22Rv1 (cell line): ENCODE data around the gene PTPN20.

Source experiments
- H3K27ac ChIP-seq: fragments of 450-650 bp; 2 replicates; pipeline ENCODE4 v1.5.1; 2017
- CTCF ChIP-seq: fragments of 450-650 bp; IDR thresholded peaks from 2 replicates; pipeline ENCODE4 v1.5.1; 2017; ENCODE audit warnings: mild to moderate bottlenecking
- ZFX ChIP-seq: fragments of 450-650 bp; IDR thresholded peaks from 2 replicates; pipeline ENCODE4 v1.6.1; 2017; ENCODE audit warnings: antibody characterized with exemption, borderline replicate concordance

The PTPN20 gene

GRCh38 chr10:47027108-47027783 is 116.0 kb downstream of the PTPN20 start:
- TF ChIP-seq CTCF (no peak), ZFX (no peak)
- H3K27ac ChIP-seq, result no peak overlapping the region

GRCh38 chr10:47027784-47028260 is 116.6 kb downstream of the PTPN20 start:
- no peak overlapping the region for H3K27ac ChIP-seq
- TF ChIP-seq CTCF, result no peak

- H3K27ac ChIP-seq, result no peak overlapping the region
- TF ChIP-seq CTCF (no peak), ZFX (no peak)
These were observed 117.2 kb downstream of the PTPN20 start for GRCh38 chr10:47028466-47028865.

GRCh38 chr10:47029181-47030009 is 118.2 kb downstream of the PTPN20 start:
- TF ChIP-seq ZFX (no peak), CTCF (no peak)
- no peak overlapping the region for H3K27ac ChIP-seq

- H3K27ac ChIP-seq, result no peak overlapping the region
- TF ChIP-seq ZFX (no peak), CTCF (no peak)
These were observed 119.0 kb downstream of the PTPN20 start for GRCh38 chr10:47030191-47030703.

GRCh38 chr10:47031211-47031900 is 120.1 kb downstream of the PTPN20 start:
- TF ChIP-seq CTCF (peak; percentile 13; the same call in 1 of the 2 replicates), ZFX (no peak)
- H3K27ac ChIP-seq, result no peak overlapping the region
